H9 (cell line): ENCODE results near the gene GAS2L2. TPM values are rescaled to one million over a fixed set of nuclear protein-coding genes. Genes with fewer than 3 reads are reported as not detected.
"Not testable (repeated sequence)": the region's sequence is repeated elsewhere in the genome, so short reads cannot be mapped to it uniquely, and the experiment has no call there.

Experiments
- DNase-seq: peaks from one replicate; pipeline ENCODE4 v3.0.0-alpha.2; 2017
- H2AFZ ChIP-seq: one replicate; pipeline ENCODE4 v1.6.1; 2013; ENCODE audit warnings: mild to moderate bottlenecking, low read length, control low read depth, moderate library complexity
- H2AK5ac ChIP-seq: 2 replicates; pipeline ENCODE4 v1.6.1; 2013; ENCODE audit warnings: low read length, control low read depth, mixed read lengths; ENCODE audit not compliant: insufficient read length
- H2BK120ac ChIP-seq: one replicate; pipeline ENCODE4 v1.6.1; 2013; ENCODE audit warnings: low read depth, mild to moderate bottlenecking, low read length, control low read depth, inconsistent platforms; ENCODE audit not compliant: poor library complexity, severe bottlenecking
- H2BK12ac ChIP-seq: 2 replicates; pipeline ENCODE4 v1.6.1; 2013; ENCODE audit warnings: low read length, control low read depth, mixed read lengths, low read depth; ENCODE audit not compliant: insufficient read length
- H2BK15ac ChIP-seq: 2 replicates; pipeline ENCODE4 v1.6.1; 2013; ENCODE audit warnings: low read depth, low read length, control low read depth
- H2BK20ac ChIP-seq: one replicate; pipeline ENCODE4 v1.6.1; 2013; ENCODE audit warnings: low read depth, mild to moderate bottlenecking, low read length, control low read depth, inconsistent platforms; ENCODE audit not compliant: poor library complexity, severe bottlenecking
- H2BK5ac ChIP-seq: 2 replicates; pipeline ENCODE4 v1.6.1; 2013; ENCODE audit warnings: low read length, control low read depth, mixed read lengths; ENCODE audit not compliant: insufficient read length
- H3K14ac ChIP-seq: 2 replicates; pipeline ENCODE4 v1.6.1; 2013; ENCODE audit warnings: low read length, control low read depth; ENCODE audit not compliant: insufficient read depth
- H3K18ac ChIP-seq: 2 replicates; pipeline ENCODE4 v1.6.1; 2013; ENCODE audit warnings: low read depth, mild to moderate bottlenecking, mixed read lengths, low read length, control low read depth; ENCODE audit not compliant: insufficient read length
- H3K23ac ChIP-seq: 2 replicates; pipeline ENCODE4 v1.6.1; 2013; ENCODE audit warnings: low read length, control low read depth, mixed read lengths, low read depth; ENCODE audit not compliant: insufficient read length
- H3K23me2 ChIP-seq: 2 replicates; pipeline ENCODE4 v1.6.1; 2013; ENCODE audit warnings: low read depth, mild to moderate bottlenecking, mixed read lengths, low read length, control low read depth; ENCODE audit not compliant: insufficient read length, poor library complexity, severe bottlenecking
- H3K27ac ChIP-seq: 2 replicates; pipeline ENCODE4 v1.5.1; 2013; ENCODE audit warnings: low read length, control low read depth, mixed read lengths, low read depth; ENCODE audit not compliant: insufficient read length
- H3K27me3 ChIP-seq: 2 replicates; pipeline ENCODE4 v1.6.1; 2013; ENCODE audit warnings: low read length, control low read depth, inconsistent platforms; ENCODE audit not compliant: insufficient read depth
- H3K4ac ChIP-seq: 2 replicates; pipeline ENCODE4 v1.6.1; 2013; ENCODE audit warnings: low read depth, mild to moderate bottlenecking, control low read depth, inconsistent platforms, low read length, moderate library complexity
- H3K4me1 ChIP-seq: 2 replicates; pipeline ENCODE4 v1.6.1; 2013; ENCODE audit warnings: low read length, control low read depth, inconsistent platforms; ENCODE audit not compliant: insufficient read depth
- H3K4me2 ChIP-seq: 2 replicates; pipeline ENCODE4 v1.6.1; 2013; ENCODE audit warnings: low read length, control low read depth, mixed read lengths; ENCODE audit not compliant: insufficient read length, insufficient read depth
- H3K56ac ChIP-seq: 2 replicates; pipeline ENCODE4 v1.6.1; 2013; ENCODE audit warnings: low read depth, mild to moderate bottlenecking, mixed read lengths, low read length, control low read depth; ENCODE audit not compliant: insufficient read length
- H3K79me1 ChIP-seq: 2 replicates; pipeline ENCODE4 v1.6.1; 2013; ENCODE audit warnings: low read depth, mild to moderate bottlenecking, moderate library complexity, low read length, control low read depth, inconsistent platforms; ENCODE audit not compliant: insufficient read depth, poor library complexity, severe bottlenecking
- H3K79me2 ChIP-seq: 2 replicates; pipeline ENCODE4 v1.6.1; 2013; ENCODE audit warnings: low read length, control low read depth, inconsistent platforms; ENCODE audit not compliant: insufficient read depth
- H3K9ac ChIP-seq: 2 replicates; pipeline ENCODE4 v1.6.1; 2013; ENCODE audit warnings: low read length, control low read depth, mixed read lengths; ENCODE audit not compliant: insufficient read length; ENCODE audit errors: extremely low read depth
- H3K9me3 ChIP-seq: one replicate; pipeline ENCODE4 v1.6.1; 2013; ENCODE audit warnings: low read depth, low read length, inconsistent platforms; ENCODE audit not compliant: control insufficient read depth
- H3T11ph ChIP-seq: one replicate; pipeline ENCODE4 v1.6.1; 2013; ENCODE audit warnings: mild to moderate bottlenecking, low read length, control low read depth, inconsistent platforms
- H4K20me1 ChIP-seq: one replicate; pipeline ENCODE4 v1.6.1; 2013; ENCODE audit not compliant: control insufficient read depth, insufficient read length, insufficient read depth
- H4K5ac ChIP-seq: 2 replicates; pipeline ENCODE4 v1.6.1; 2013; ENCODE audit warnings: low read depth, mild to moderate bottlenecking, mixed read lengths, low read length, control low read depth; ENCODE audit not compliant: insufficient read length
- H4K8ac ChIP-seq: replicated peaks from 2 replicates; pipeline ENCODE4 v1.6.1; 2013; ENCODE audit warnings: low read length, control low read depth, mixed read lengths, low read depth; ENCODE audit not compliant: insufficient read length
- H4K91ac ChIP-seq: 2 replicates; pipeline ENCODE4 v1.6.1; 2013; ENCODE audit warnings: low read depth, mild to moderate bottlenecking, moderate library complexity, mixed read lengths, low read length, control low read depth; ENCODE audit not compliant: insufficient read length
- H3K27ac Mint-ChIP-seq, 3 experiments: 2 replicates in 2 of 3; 3 replicates in 1 of 3; pipeline ENCODE4 v1.8.0; 2020 to 2021; ENCODE audit warnings: mixed read lengths in 3 of 3, mild to moderate bottlenecking in 1 of 3, moderate library complexity in 1 of 3
- H3K27me3 Mint-ChIP-seq: 2 replicates; pipeline ENCODE4 v1.8.0; 2021; ENCODE audit warnings: low read depth, mild to moderate bottlenecking, moderate library complexity, mixed read lengths
- H3K36me3 Mint-ChIP-seq, 3 experiments: 2 replicates in 2 of 3; 3 replicates in 1 of 3; pipeline ENCODE4 v1.8.0; 2020 to 2021; ENCODE audit warnings: low read depth in 3 of 3, mixed read lengths in 3 of 3; ENCODE audit not compliant: insufficient read depth in 1 of 3
- H3K4me1 Mint-ChIP-seq, 2 experiments: 2 replicates each; pipeline ENCODE4 v1.8.0; 2020; ENCODE audit warnings: mixed read lengths in 2 of 2
- H3K4me3 Mint-ChIP-seq, 2 experiments: 2 replicates in 1 of 2; 3 replicates in 1 of 2; pipeline ENCODE4 v1.8.0; 2020 to 2021; ENCODE audit warnings: mild to moderate bottlenecking in 2 of 2, mixed read lengths in 2 of 2, moderate library complexity in 1 of 2
- H3K9me3 Mint-ChIP-seq, 2 experiments: 2 replicates in 1 of 2; 3 replicates in 1 of 2; pipeline ENCODE4 v1.8.0; 2020; ENCODE audit warnings: mild to moderate bottlenecking in 2 of 2, mixed read lengths in 2 of 2, moderate library complexity in 1 of 2
- CTCF ChIP-seq: fragments of 200-600 bp; sonication (generic); conservative IDR thresholded peaks from 3 replicates; pipeline ENCODE4 v1.8.0; 2021; ENCODE audit warnings: antibody characterized with exemption, mild to moderate bottlenecking
- WGBS: extraction: QIAGEN DNeasy Blood & Tissue Kit; methylation state at CpG from one replicate; pipeline ENCODE4 v1.1.7; 2013; ENCODE audit warnings: missing lambda C conversion rate, low lambda C conversion rate, mixed read lengths; ENCODE audit not compliant: insufficient read length; ENCODE audit errors: extremely low coverage; 5-methylcytosine and 5-hydroxymethylcytosine counted together
- total RNA-seq: library from RNA; stranded (reverse); gene quantifications from 2 replicates; pipeline ENCODE4 v1.2.1, GENCODE V29; 2021

The GAS2L2 gene
- total RNA-seq, 1 experiment from 2014 or later = not detected

GRCh38 chr17:35705230-35705629 lies 47.8 kb downstream of the GAS2L2 start:
- Histone ChIP-seq H3K9ac (no peak overlapping the region), H2AK5ac (no peak overlapping the region), H3K4ac (no peak overlapping the region), H3K18ac (no peak overlapping the region), H3K79me1 (no peaks in the 10 kb centered on the region), H3K9me3 (no peaks in the 10 kb centered on the region), H3K23me2 (no peaks in the 10 kb centered on the region), H4K20me1 (no peaks in the 10 kb centered on the region), H3K56ac (no peak overlapping the region), H2BK15ac (no peak overlapping the region), H3K27ac (no peak overlapping the region), H3K23ac (no peak overlapping the region), H3K27me3 (no peaks in the 10 kb centered on the region), H4K91ac (no peak overlapping the region), H2BK12ac (no peak overlapping the region), H3K79me2 (no peaks in the 10 kb centered on the region), H4K8ac (no peak overlapping the region), H2BK20ac (no peak overlapping the region), H2BK120ac (no peak overlapping the region), H2BK5ac (no peak overlapping the region), H4K5ac (no peak overlapping the region), H2AFZ (no peak overlapping the region), H3K14ac (no peak overlapping the region), H3K4me1 (no peaks in the 10 kb centered on the region), H3T11ph (no peak overlapping the region), H3K4me2 (no peak overlapping the region)
- no peak for DNase-seq
- H3K27ac Mint-ChIP-seq = no peak overlapping the region
- no CpG with 5 or more reads among the region's 1 CpG for WGBS
- H3K4me1 Mint-ChIP-seq = no peaks in the 10 kb centered on the region
- H3K4me3 Mint-ChIP-seq = no peak overlapping the region
- H3K36me3 Mint-ChIP-seq = peaks cover 8 to 24% (median 16%) of the 10 kb centered on the region in 3 experiments
- TF ChIP-seq CTCF = no peak
- no peaks in the 10 kb centered on the region for H3K27me3 Mint-ChIP-seq
- no peaks in the 10 kb centered on the region; a peak in 1 of 5 replicates for H3K9me3 Mint-ChIP-seq

- H2BK15ac ChIP-seq, H3K9me3 Mint-ChIP-seq, H2AK5ac ChIP-seq, H3K23ac ChIP-seq, H3K9ac ChIP-seq, H4K8ac ChIP-seq, H2AFZ ChIP-seq, H3K9me3 ChIP-seq, H3K4me3 Mint-ChIP-seq, H2BK12ac ChIP-seq, H3K56ac ChIP-seq, H3K18ac ChIP-seq, H3K79me1 ChIP-seq, H3K27me3 Mint-ChIP-seq, H4K5ac ChIP-seq, H3K4ac ChIP-seq, H3K36me3 Mint-ChIP-seq, H3K79me2 ChIP-seq, H3K27ac Mint-ChIP-seq, H4K91ac ChIP-seq, H2BK20ac ChIP-seq, H3K4me1 ChIP-seq, H3K27ac ChIP-seq, H2BK120ac ChIP-seq, H4K20me1 ChIP-seq, H3T11ph ChIP-seq, H2BK5ac ChIP-seq, H3K27me3 ChIP-seq, H3K4me1 Mint-ChIP-seq, H3K14ac ChIP-seq, DNase-seq, H3K23me2 ChIP-seq, H3K4me2 ChIP-seq: not testable (repeated sequence)
- WGBS = no CpG with 5 or more reads among the region's 2 CpGs
These were observed 49.7 kb downstream of the GAS2L2 start for GRCh38 chr17:35703308-35703707.
